ENCODE measurements around the gene FABP6. TPM values are rescaled to one million over a fixed set of nuclear protein-coding genes. Genes with fewer than 3 reads are reported as not detected.
"Not testable (repeated sequence)": the region's sequence is repeated elsewhere in the genome, so short reads cannot be mapped to it uniquely, and the experiment has no call there.

Gene FABP6
- total RNA-seq, 1 donor from 2014 or later: not detected

- DNase-seq (ENCODE audit: low spot score): no peak
Measured at GRCh38 chr5:160219356-160219755, 9.9 kb upstream of the FABP6 start.

- no peak for DNase-seq (ENCODE audit: low spot score)
Measured at GRCh38 chr5:160221082-160221481, 8.2 kb upstream of the FABP6 start.

- no peak for DNase-seq (ENCODE audit: low spot score)
Measured at GRCh38 chr5:160227012-160227411, 2.3 kb upstream of the FABP6 start.

GRCh38 chr5:160230686-160231527 is 1.6 kb downstream of the FABP6 start:
- no peak for DNase-seq (ENCODE audit: low spot score)

GRCh38 chr5:160231783-160232342 is 2.6 kb downstream of the FABP6 start:
- DNase-seq (ENCODE audit: low spot score): no peak

GRCh38 chr5:160233215-160233614 is 3.9 kb downstream of the FABP6 start:
- DNase-seq (ENCODE audit: low spot score): no peak

- DNase-seq (ENCODE audit: low spot score): no peak
Measured at GRCh38 chr5:160235731-160236130, 6.4 kb downstream of the FABP6 start.

- DNase-seq (ENCODE audit: low spot score): no peak
Measured at GRCh38 chr5:160237571-160238093, 8.3 kb downstream of the FABP6 start.

- no peak for DNase-seq (ENCODE audit: low spot score)
Measured at GRCh38 chr5:160240350-160240749, 11.0 kb downstream of the FABP6 start.

GRCh38 chr5:160242145-160242544 is 12.8 kb downstream of the FABP6 start:
- no peak for DNase-seq (ENCODE audit: low spot score)

GRCh38 chr5:160245506-160246086 is 16.3 kb downstream of the FABP6 start:
- DNase-seq (ENCODE audit: low spot score): no peak

- not testable (repeated sequence) for DNase-seq (ENCODE audit: low spot score)
Measured at GRCh38 chr5:160249570-160249969, 20.3 kb downstream of the FABP6 start.

- DNase-seq (ENCODE audit: low spot score): no peak
Measured at GRCh38 chr5:160250226-160250625, 20.9 kb downstream of the FABP6 start.

GRCh38 chr5:160250826-160251225 is 21.5 kb downstream of the FABP6 start:
- DNase-seq (ENCODE audit: low spot score): no peak

- DNase-seq (ENCODE audit: low spot score): no peak
Measured at GRCh38 chr5:160251406-160252155, 22.3 kb downstream of the FABP6 start.

GRCh38 chr5:160252916-160253315 is 23.6 kb downstream of the FABP6 start:
- DNase-seq (ENCODE audit: low spot score): no peak

GRCh38 chr5:160253441-160253840 is 24.1 kb downstream of the FABP6 start:
- DNase-seq (ENCODE audit: low spot score): no peak

GRCh38 chr5:160254706-160255105 is 25.4 kb downstream of the FABP6 start:
- DNase-seq (ENCODE audit: low spot score): no peak

GRCh38 chr5:160259341-160259740 is 30.0 kb downstream of the FABP6 start:
- no peak for DNase-seq (ENCODE audit: low spot score)

- no peak for DNase-seq (ENCODE audit: low spot score)
Measured at GRCh38 chr5:160260006-160260775, 30.9 kb downstream of the FABP6 start.
